A673 (cell line): ENCODE results near the gene ADCY3. TPM values are rescaled to one million over a fixed set of nuclear protein-coding genes. Genes with fewer than 3 reads are reported as not detected.

Experiments
- BruUV-seq: library from RNA; stranded (reverse); fragments of 400-500 nt; replicated peaks from 2 replicates; lab custom pipeline; 2021; lab: Mats Ljungman, UMichigan
- CTCF ChIA-PET: fragments of 300-600 bp; sonication (Branson Sonifier 250); formaldehyde crosslinking; loops from one replicate; lab custom pipeline; 2022; ENCODE audit warnings: antibody characterized with exemption; lab: Charles Lee
- POLR2A ChIA-PET: fragments of 300-600 bp; sonication (Branson Sonifier 250); formaldehyde crosslinking; loops from one replicate; lab custom pipeline; 2022; ENCODE audit warnings: antibody characterized with exemption; ENCODE audit not compliant: low non-redundant PET; lab: Charles Lee
- DNase-seq: peaks from one replicate; pipeline ENCODE4 v3.0.0-alpha.2; 2015; ENCODE audit warnings: low spot score
- H3K27ac ChIP-seq: fragments of 200-600 bp; sonication (generic); 2 replicates; pipeline ENCODE4 v1.5.1; 2016; ENCODE audit warnings: mixed run types, low read depth, mild to moderate bottlenecking, mixed read lengths, antibody characterized with exemption, low read length; ENCODE audit not compliant: poor library complexity, severe bottlenecking
- H3K27me3 ChIP-seq: fragments of 200-600 bp; sonication (generic); replicated peaks from 2 replicates; pipeline ENCODE4 v1.6.1; 2017; ENCODE audit warnings: mixed run types, low read depth, mild to moderate bottlenecking, mixed read lengths, antibody characterized with exemption, low read length; ENCODE audit not compliant: insufficient read depth, poor library complexity
- H3K36me3 ChIP-seq: fragments of 200-600 bp; sonication (generic); 2 replicates; pipeline ENCODE4 v1.6.1; 2016; ENCODE audit warnings: mixed run types, mild to moderate bottlenecking, mixed read lengths, antibody characterized with exemption, low read length; ENCODE audit not compliant: insufficient read depth, poor library complexity, severe bottlenecking
- H3K4me1 ChIP-seq: fragments of 200-600 bp; sonication (generic); 2 replicates; pipeline ENCODE4 v1.6.1; 2017; ENCODE audit warnings: mixed run types, mild to moderate bottlenecking, mixed read lengths, antibody characterized with exemption, low read length; ENCODE audit not compliant: insufficient read depth, poor library complexity, severe bottlenecking
- H3K4me3 ChIP-seq: fragments of 200-600 bp; sonication (generic); 2 replicates; pipeline ENCODE4 v1.5.1; 2016; ENCODE audit warnings: low read depth, mixed run types, mild to moderate bottlenecking, mixed read lengths, low read length; ENCODE audit not compliant: poor library complexity, severe bottlenecking
- H3K9me3 ChIP-seq: fragments of 200-600 bp; sonication (generic); 2 replicates; pipeline ENCODE4 v1.6.1; 2016; ENCODE audit warnings: mixed run types, low read depth, mild to moderate bottlenecking, mixed read lengths, antibody characterized with exemption, low read length; ENCODE audit not compliant: poor library complexity, severe bottlenecking
- EZH2 ChIP-seq: fragments of 200-600 bp; sonication (generic); IDR thresholded peaks from 2 replicates; pipeline ENCODE4 v1.6.1; 2017; ENCODE audit warnings: borderline replicate concordance, low read depth, mild to moderate bottlenecking, mixed read lengths, antibody characterized with exemption, low read length; ENCODE audit not compliant: poor library complexity, severe bottlenecking
- intact Hi-C: fragments of 100-400 bp; cut with micrococcal nuclease; formaldehyde crosslinking; loops from one replicate; pipeline ENCODE4 v1.10.0; 2022; ENCODE audit not compliant: unreplicated experiment
- total RNA-seq: library from RNA; stranded (reverse); gene quantifications from 2 replicates; pipeline ENCODE4 v1.2.3, GENCODE V29; 2021
- TF ChIP-seq, protein P1 (sequence below): fragments of 300-800, 200-600 bp; sonication (generic); conservative IDR thresholded peaks from 2 replicates; pipeline ENCODE4 v1.5.1; 2017; ENCODE audit warnings: low read depth, mild to moderate bottlenecking, antibody characterized with exemption, low read length, moderate library complexity, mixed read lengths

Gene ADCY3
- total RNA-seq, 1 experiment from 2014 or later = 42.2 TPM

- Histone ChIP-seq H3K27me3 (no peaks in the 10 kb centered on the region), H3K9me3 (peaks cover 11% of the 10 kb centered on the region), H3K27ac (no peak overlapping the region), H3K36me3 (no peaks in the 10 kb centered on the region), H3K4me1 (no peaks in the 10 kb centered on the region), H3K4me3 (no peak overlapping the region)
- BruUV-seq = no TSS peak
- TF ChIP-seq EZH2 = no peak
- TF ChIP-seq, protein P1, sequence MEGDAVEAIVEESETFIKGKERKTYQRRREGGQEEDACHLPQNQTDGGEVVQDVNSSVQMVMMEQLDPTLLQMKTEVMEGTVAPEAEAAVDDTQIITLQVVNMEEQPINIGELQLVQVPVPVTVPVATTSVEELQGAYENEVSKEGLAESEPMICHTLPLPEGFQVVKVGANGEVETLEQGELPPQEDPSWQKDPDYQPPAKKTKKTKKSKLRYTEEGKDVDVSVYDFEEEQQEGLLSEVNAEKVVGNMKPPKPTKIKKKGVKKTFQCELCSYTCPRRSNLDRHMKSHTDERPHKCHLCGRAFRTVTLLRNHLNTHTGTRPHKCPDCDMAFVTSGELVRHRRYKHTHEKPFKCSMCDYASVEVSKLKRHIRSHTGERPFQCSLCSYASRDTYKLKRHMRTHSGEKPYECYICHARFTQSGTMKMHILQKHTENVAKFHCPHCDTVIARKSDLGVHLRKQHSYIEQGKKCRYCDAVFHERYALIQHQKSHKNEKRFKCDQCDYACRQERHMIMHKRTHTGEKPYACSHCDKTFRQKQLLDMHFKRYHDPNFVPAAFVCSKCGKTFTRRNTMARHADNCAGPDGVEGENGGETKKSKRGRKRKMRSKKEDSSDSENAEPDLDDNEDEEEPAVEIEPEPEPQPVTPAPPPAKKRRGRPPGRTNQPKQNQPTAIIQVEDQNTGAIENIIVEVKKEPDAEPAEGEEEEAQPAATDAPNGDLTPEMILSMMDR = no peak
- no peak for DNase-seq
- CTCF ChIA-PET = no interaction called here
- POLR2A ChIA-PET = no interaction called here
- intact Hi-C loops = no loop called here
Measured at GRCh38 chr2:24899361-24899910, 20.6 kb downstream of the ADCY3 start.

DNA sequence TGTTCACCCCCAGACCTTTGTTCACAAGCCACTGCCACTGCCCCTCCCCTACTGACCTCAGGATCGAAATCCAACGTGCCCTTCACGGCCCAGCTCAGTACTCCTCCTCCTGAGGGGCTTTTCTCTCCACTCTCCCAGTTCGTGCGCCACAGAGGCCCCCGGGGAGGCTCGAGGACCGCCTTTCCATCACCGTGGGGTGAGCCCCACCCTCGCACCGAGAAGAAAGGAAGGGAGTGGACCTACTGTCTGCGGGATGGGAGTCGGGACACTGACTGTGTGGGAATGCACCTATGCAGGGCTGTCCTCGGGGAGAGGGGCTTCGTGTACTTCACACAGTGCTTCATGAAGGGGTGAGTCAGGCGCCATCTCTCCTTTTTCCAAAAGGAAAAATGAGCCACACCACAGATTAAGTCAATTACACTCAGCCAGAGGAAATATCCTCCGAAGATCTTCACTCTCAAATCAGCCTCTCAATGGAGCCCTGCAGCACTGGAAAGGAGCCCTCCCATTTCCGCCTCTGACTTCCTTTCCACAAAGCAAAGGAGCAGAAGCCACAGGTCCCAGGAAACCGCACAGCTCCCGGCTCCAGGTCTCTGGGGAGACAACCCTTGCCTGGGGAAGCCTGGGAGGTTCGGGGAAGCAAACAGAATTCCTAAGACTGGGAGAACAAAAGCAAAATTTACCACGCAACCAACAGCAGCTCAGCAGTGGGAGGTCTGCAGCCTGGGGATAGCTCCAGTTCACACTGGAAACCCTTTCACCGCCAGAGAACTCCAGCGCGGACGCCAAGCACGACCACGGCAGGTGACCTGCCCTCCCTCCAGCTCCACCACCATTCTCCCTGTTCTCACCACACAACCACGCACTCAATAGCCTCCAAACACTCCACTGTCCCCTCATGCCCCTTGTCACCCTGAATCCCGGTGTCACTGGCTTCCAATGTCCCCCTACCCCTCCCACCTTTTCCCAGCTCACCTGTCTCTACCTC is 21.6 kb downstream of the ADCY3 start:
- Histone ChIP-seq H3K27ac (no peak overlapping the region), H3K27me3 (no peaks in the 10 kb centered on the region), H3K4me3 (no peak overlapping the region), H3K4me1 (no peaks in the 10 kb centered on the region), H3K9me3 (peaks cover 15% of the 10 kb centered on the region), H3K36me3 (no peaks in the 10 kb centered on the region)
- no peak for TF ChIP-seq EZH2
- TF ChIP-seq, protein P1 = no peak
- ChIA-PET POLR2A (no interaction called here), CTCF (no interaction called here)
- DNase-seq = no peak
- BruUV-seq = no TSS peak
- intact Hi-C loops = no loop called here

- Histone ChIP-seq H3K9me3 (peaks cover 15% of the 10 kb centered on the region), H3K4me3 (no peak overlapping the region), H3K27me3 (no peaks in the 10 kb centered on the region), H3K36me3 (no peaks in the 10 kb centered on the region), H3K4me1 (no peaks in the 10 kb centered on the region), H3K27ac (no peak overlapping the region)
- intact Hi-C loops = no loop called here
- TF ChIP-seq, protein P1 = no peak
- no peak for TF ChIP-seq EZH2
- DNase-seq = no peak
- BruUV-seq = no TSS peak
- CTCF ChIA-PET = no interaction called here
- POLR2A ChIA-PET = no interaction called here
Measured at GRCh38 chr2:24894750-24895149, 25.3 kb downstream of the ADCY3 start.
